ENCODE measurements around the gene CASP9.
"Not testable (repeated sequence)": the region's sequence is repeated elsewhere in the genome, so short reads cannot be mapped to it uniquely, and the experiment has no call there.

The CASP9 gene

DNA sequence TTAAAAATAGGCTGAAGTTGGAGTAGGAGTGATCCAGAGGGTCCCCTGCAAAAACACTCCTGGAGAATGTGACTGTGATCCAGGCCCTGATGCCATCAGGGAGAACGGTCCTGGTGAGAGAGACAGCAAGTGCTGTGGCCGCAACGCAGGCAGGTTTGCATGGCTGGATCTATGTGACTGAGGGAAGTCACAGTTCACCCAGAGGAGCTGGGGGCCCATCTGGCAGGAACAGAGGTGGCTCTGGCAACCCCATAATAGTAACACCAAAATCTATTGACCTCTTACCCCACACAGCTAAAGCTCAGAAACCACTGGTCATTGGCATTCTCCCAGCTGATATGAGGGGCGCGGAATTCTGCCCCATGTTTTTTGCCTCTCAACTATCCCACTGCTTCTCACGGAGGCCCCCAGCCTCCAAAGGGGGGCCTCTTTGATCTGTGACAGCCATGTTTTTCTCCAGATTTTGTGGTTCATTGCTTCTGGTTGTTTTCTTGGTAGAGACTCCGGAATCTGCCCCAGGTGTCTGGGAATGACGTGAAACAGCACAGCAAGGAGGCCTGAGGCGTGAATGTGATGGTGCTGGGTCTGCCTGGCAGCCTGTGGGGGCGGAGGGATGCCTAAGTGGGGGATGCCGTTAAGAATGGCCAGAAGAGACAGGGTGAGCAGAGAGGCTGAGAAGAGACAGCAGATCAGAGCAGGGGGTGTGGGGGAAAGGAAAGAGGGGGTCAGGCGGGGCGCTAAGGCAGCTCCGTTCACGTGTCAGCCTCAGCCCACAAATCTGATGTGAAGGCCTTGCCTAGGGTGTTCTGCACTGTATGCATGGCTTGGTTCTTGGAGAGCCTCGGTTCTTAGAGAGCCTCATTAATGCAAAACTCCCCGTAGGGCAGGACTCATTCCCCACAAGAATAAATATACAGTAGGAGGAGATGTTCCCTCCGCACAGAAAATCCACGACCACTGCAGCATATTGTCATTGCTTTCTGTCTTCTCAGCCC, 23.5 kb downstream of the CASP9 start:
- no peak for DNase-seq (ENCODE audit: low read depth)

GRCh38 chr1:15493869-15494390, 30.1 kb downstream of the CASP9 start:
- no peak for DNase-seq (ENCODE audit: low read depth)

- no peak for DNase-seq (ENCODE audit: low read depth)
Measured at GRCh38 chr1:15492596-15492995, 31.4 kb downstream of the CASP9 start.

- DNase-seq (ENCODE audit: low read depth), result not testable (repeated sequence)
Measured at GRCh38 chr1:15491010-15491409, 33.0 kb downstream of the CASP9 start.

- DNase-seq (ENCODE audit: low read depth), result no peak
Measured at GRCh38 chr1:15489052-15489736, 34.8 kb downstream of the CASP9 start.

- DNase-seq (ENCODE audit: low read depth), result no peak
Measured at GRCh38 chr1:15488371-15488770, 35.6 kb downstream of the CASP9 start.

GRCh38 chr1:15486844-15487610, 37.0 kb downstream of the CASP9 start:
- not testable (repeated sequence) for DNase-seq (ENCODE audit: low read depth)

GRCh38 chr1:15485636-15486035, 38.4 kb downstream of the CASP9 start:
- DNase-seq (ENCODE audit: low read depth), result no peak

GRCh38 chr1:15484443-15484842, 39.6 kb downstream of the CASP9 start:
- DNase-seq (ENCODE audit: low read depth), result not testable (repeated sequence)

- no peak for DNase-seq (ENCODE audit: low read depth)
Measured at GRCh38 chr1:15483971-15484370, 40.0 kb downstream of the CASP9 start.

- DNase-seq (ENCODE audit: low read depth), result not testable (repeated sequence)
Measured at GRCh38 chr1:15482983-15483543, 41.0 kb downstream of the CASP9 start.

DNA sequence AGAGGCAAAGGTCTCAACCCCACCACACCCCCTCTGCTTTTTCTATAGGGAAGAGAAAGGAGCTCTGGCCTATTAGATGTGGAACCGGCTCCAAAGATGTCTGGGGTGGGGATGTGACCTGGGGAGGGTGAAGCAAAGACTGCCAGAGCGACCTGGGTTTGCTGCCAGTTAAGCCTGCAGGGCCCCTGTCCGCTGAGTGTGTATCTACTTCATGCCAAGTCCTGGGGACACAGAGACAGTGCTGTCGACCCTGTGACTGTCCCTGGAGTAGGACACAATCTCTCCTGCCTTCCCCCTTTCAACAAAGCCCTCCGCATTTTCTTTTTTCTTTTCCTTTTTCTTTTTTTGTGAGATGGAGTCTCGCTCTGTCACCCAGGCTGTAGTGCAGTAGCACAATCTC, 41.6 kb downstream of the CASP9 start:
- DNase-seq (ENCODE audit: low read depth), result not testable (repeated sequence)

DNA sequence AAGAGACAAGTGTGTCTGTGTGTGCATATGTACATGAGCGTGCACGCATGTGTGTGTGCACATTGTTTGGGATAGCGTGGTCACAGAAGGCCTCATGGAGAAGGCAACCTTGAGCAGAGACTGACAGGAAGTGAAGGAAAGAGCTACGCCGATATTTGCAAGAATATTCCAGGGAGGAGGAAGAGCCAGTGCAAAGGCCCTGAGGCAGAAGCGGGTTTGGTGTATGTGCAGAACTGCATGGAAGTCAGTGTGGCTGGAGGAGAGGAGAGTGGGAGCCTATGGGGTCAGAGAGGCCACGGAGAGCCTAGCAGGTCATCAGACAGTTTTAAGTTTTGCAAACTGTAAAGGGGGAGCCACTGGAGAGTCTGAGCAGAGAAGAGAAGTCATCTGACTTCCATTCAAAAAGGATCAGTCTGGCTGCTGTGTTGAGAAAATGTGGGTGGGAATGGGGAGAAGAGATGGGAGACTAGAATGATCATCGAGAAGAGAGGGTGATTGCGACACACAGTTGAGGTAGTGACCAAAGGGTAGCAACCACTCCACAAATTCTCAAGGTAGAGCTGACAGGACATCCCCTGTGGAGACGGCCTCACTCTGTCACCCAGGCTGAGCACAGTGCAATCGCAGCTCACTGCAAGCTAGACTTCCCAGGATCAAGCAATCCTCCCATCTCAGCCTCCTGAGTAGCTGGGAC, 44.2 kb downstream of the CASP9 start:
- no peak for DNase-seq (ENCODE audit: low read depth)

DNA sequence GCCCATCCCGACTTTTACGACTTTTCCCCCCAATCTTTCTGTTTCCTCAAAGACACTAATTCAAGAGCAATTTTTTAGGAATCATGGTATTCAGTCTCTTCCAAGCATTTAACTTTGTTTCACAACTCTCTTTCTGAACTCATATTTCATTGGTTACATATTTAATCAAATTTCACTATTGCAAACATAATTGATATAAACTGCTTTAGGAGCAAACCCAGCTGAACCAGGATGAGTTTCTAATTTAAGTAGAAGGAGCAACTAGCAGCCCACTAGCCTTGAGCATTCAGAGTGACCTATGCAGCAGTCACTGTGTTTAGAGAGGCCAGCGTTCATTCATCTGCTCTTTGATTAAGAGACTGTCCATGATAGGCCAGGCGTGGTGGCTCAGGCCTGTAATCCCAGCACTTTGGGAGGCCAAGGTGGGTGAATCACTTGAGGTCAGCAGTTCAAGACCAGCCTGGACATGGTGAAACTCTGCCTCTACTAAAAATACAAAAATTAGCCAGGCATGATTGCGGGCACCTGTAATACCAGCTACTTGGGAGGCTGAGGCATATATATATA, 46.3 kb downstream of the CASP9 start:
- no peak for DNase-seq (ENCODE audit: low read depth)

GRCh38 chr1:15476927-15477326, 47.1 kb downstream of the CASP9 start:
- no peak for DNase-seq (ENCODE audit: low read depth)

- DNase-seq (ENCODE audit: low read depth), result no peak
Measured at GRCh38 chr1:15475752-15476314, 48.2 kb downstream of the CASP9 start, which contains the start of gene CELA2B. Gene CELA2B (plus strand): TSS chr1:15476104. CDS start chr1:15476126, 22 bp downstream.

DNA sequence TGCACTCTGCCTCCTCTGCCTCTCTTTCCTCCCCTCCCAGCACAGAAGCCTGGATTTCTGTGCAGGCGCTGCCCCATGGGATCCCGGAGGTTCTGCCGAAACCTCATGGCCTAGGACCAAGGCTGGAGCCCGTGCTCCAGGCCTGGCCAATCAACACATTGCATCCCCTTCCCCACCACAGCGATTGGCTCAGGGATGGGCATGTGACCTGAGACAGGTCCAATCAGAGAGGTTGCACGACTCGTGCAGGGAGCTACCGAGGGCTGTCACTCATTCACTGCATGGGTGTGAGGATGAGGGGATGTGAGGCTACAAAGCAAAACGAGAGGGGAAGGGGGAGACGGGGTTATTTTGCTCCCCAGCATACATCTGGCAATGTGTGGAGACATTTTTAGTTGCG, 51.4 kb downstream of the CASP9 start:
- no peak for DNase-seq (ENCODE audit: low read depth)

DNA sequence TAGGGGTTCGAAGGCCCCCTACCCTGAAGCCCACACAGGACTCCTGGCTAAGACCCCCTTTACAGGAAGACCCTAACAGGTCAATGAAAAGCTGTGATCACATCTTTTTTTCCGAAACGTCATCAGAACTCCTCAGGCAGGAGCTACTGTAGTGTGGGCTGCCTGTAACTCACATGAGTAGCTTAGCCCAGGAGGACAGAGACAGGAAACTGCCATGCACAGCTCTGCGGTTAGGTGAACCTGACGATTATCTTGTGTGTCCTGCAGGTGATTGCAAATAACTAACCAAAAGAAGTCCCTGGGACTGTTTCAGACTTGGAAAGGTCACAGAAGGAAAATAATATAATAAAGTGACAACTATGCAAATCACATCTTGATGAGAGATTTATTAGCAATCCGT, 52.3 kb downstream of the CASP9 start:
- not testable (repeated sequence) for DNase-seq (ENCODE audit: low read depth)

DNA sequence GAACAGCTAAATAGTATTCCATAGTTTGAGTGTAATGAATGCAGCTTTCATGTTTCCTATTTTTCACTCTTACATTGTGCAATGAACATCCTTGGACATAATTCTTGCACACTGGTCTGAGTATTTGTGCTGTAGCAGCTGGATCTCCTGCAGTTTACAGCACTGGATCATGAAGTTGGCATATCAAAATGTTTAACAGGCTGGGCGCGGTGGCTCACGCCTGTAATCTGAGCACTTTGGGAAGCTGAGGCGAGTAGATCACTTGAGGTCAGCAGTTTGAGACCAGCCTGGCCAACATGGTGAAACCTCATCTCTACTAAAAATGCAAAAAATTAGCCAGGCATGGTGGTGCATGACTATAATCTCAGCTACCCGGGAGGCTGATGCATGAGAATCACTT, 52.9 kb downstream of the CASP9 start:
- DNase-seq (ENCODE audit: low read depth), result not testable (repeated sequence)

DNA sequence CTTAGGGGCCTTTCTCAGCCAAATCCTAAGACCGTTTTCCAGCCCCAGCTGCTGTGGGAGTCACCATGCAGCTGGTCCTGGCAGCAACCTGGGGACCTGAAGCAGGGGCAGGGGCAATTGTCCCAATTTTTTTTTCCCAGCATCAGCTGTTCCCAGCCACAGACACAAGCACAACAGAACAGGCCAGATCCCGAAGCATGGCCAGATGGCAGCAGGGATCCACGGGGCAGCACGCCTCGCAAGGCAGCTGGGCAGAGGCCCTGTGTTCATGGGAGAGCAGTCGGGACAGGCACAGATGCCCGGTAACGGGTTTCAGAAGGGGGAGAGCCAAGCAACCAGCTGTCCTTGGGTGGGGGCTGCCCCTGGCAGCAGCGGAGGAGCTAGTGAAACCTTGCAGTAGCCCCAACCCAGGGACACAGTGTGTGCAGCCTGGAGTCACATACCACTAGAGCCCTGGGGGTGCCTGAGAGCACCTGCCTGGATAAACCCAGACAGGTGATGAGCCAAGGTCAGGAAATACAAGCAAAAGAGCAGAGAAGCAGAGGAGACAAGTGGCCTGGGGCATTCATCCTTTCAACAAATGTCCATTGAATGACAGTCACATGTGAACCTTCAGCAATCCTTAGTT, 54.1 kb downstream of the CASP9 start:
- not testable (repeated sequence) for DNase-seq (ENCODE audit: low read depth)
